ENCODE results near the gene CCND2. TPM values are rescaled to one million over a fixed set of nuclear protein-coding genes. Genes with fewer than 3 reads are reported as not detected.

Gene CCND2
- total RNA-seq, 1 donor from 2014 or later, result 283 TPM

GRCh38 chr12:4230526-4230925 is 43.0 kb upstream of the CCND2 start:
- H3K9me3 ChIP-seq (replicated peaks), result peaks cover 11% of the 10 kb centered on the region
- H3K27ac ChIP-seq (replicated peaks), result no peak overlapping the region
- H3K27me3 ChIP-seq (ENCODE audit: low read depth), result peaks cover 20% of the 10 kb centered on the region
- H3K4me3 ChIP-seq, result no peak overlapping the region
- no peak for TF ChIP-seq CTCF (IDR thresholded peaks at IDR 0.05; ENCODE audit: borderline replicate concordance)
- no peaks in the 10 kb centered on the region for H3K4me1 ChIP-seq
- no peaks in the 10 kb centered on the region for H3K36me3 ChIP-seq
- DNase-seq, result no peak
- intact Hi-C loops (cut with micrococcal nuclease), result no loop called here

- intact Hi-C loops (cut with micrococcal nuclease), result no loop called here
- no peaks in the 10 kb centered on the region for H3K36me3 ChIP-seq
- H3K9me3 ChIP-seq (replicated peaks), result peaks cover 53% of the 10 kb centered on the region
- no peak for DNase-seq
- peaks cover 18% of the 10 kb centered on the region for H3K27me3 ChIP-seq (ENCODE audit: low read depth)
- no peak overlapping the region for H3K4me3 ChIP-seq
- H3K27ac ChIP-seq (replicated peaks), result no peak overlapping the region
- H3K4me1 ChIP-seq, result no peaks in the 10 kb centered on the region
- no peak for TF ChIP-seq CTCF (IDR thresholded peaks at IDR 0.05; ENCODE audit: borderline replicate concordance)
These were observed 35.0 kb upstream of the CCND2 start for GRCh38 chr12:4238577-4238976.

- Histone ChIP-seq H3K4me1 (no peaks in the 10 kb centered on the region), H3K27me3 (ENCODE audit: low read depth) (peaks cover 18% of the 10 kb centered on the region), H3K27ac (replicated peaks) (no peak overlapping the region), H3K36me3 (no peaks in the 10 kb centered on the region), H3K4me3 (no peak overlapping the region), H3K9me3 (replicated peaks) (peaks cover 50% of the 10 kb centered on the region)
- DNase-seq, result no peak
- TF ChIP-seq CTCF (IDR thresholded peaks at IDR 0.05; ENCODE audit: borderline replicate concordance), result no peak
- intact Hi-C loops (cut with micrococcal nuclease), result no loop called here
These were observed 33.8 kb upstream of the CCND2 start for GRCh38 chr12:4239746-4240145.

- intact Hi-C loops (cut with micrococcal nuclease), result no loop called here
- no peaks in the 10 kb centered on the region for H3K4me1 ChIP-seq
- no peak overlapping the region for H3K27ac ChIP-seq (replicated peaks)
- H3K36me3 ChIP-seq, result no peaks in the 10 kb centered on the region
- no peak overlapping the region for H3K4me3 ChIP-seq
- TF ChIP-seq CTCF (IDR thresholded peaks at IDR 0.05; ENCODE audit: borderline replicate concordance), result no peak
- peaks cover 45% of the 10 kb centered on the region for H3K9me3 ChIP-seq (replicated peaks)
- DNase-seq, result no peak
- H3K27me3 ChIP-seq (ENCODE audit: low read depth), result peaks cover 18% of the 10 kb centered on the region
These were observed 33.3 kb upstream of the CCND2 start for GRCh38 chr12:4240161-4240783.

GRCh38 chr12:4240981-4241380 is 32.6 kb upstream of the CCND2 start:
- intact Hi-C loops (cut with micrococcal nuclease), result no loop called here
- Histone ChIP-seq H3K36me3 (no peaks in the 10 kb centered on the region), H3K4me1 (no peaks in the 10 kb centered on the region), H3K9me3 (replicated peaks) (peaks cover 38% of the 10 kb centered on the region), H3K27ac (replicated peaks) (no peak overlapping the region), H3K4me3 (no peak overlapping the region), H3K27me3 (ENCODE audit: low read depth) (peaks cover 18% of the 10 kb centered on the region)
- no peak for DNase-seq
- TF ChIP-seq CTCF (IDR thresholded peaks at IDR 0.05; ENCODE audit: borderline replicate concordance), result no peak

All from left ventricle myocardium inferior (tissue), 1 donor.